HepG2 (cell line): ENCODE results near the gene DIS3L2.

ENCODE experiments used
- TF ChIP-seq, protein P1 (sequence below): sonication (generic); formaldehyde crosslinking; IDR thresholded peaks from 2 replicates; pipeline ENCODE4 v1.5.1; 2020; ENCODE audit warnings: mild to moderate bottlenecking, missing genetic modification reagents, moderate library complexity
- TF ChIP-seq, protein P2 (sequence below): sonication (generic); formaldehyde crosslinking; IDR thresholded peaks from 2 replicates; pipeline ENCODE4 v1.5.0; 2020; ENCODE audit warnings: mild to moderate bottlenecking, missing genetic modification reagents, moderate library complexity
- TF ChIP-seq, protein P3 (sequence below): sonication (generic); formaldehyde crosslinking; IDR thresholded peaks from 2 replicates; pipeline ENCODE4 v1.4.0; 2020; ENCODE audit warnings: missing genetic modification reagents

DNA sequence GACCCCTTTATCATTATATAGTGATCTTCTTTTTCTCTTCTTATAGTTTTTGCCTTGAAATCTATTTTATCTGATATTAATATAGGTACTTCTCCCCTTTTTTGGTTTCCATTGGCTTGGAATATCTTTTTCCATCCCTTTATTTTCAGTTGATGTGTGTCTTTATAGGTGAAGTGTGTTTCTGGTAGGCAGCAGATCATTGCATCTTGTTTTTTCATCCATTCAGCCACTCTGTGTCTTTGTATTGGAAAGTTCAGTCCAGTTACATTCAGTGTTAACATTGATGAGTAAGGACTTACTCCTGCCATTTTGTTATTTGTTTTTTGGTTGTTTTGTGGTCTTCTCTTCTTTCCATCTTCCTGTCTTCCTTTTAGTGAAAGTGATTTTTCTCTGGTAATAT, 133.4 kb downstream of the DIS3L2 start:
- TF ChIP-seq, protein P1, sequence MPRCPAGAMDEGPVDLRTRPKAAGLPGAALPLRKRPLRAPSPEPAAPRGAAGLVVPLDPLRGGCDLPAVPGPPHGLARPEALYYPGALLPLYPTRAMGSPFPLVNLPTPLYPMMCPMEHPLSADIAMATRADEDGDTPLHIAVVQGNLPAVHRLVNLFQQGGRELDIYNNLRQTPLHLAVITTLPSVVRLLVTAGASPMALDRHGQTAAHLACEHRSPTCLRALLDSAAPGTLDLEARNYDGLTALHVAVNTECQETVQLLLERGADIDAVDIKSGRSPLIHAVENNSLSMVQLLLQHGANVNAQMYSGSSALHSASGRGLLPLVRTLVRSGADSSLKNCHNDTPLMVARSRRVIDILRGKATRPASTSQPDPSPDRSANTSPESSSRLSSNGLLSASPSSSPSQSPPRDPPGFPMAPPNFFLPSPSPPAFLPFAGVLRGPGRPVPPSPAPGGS (CRISPR knock-in tag): no peak
- TF ChIP-seq, protein P2, sequence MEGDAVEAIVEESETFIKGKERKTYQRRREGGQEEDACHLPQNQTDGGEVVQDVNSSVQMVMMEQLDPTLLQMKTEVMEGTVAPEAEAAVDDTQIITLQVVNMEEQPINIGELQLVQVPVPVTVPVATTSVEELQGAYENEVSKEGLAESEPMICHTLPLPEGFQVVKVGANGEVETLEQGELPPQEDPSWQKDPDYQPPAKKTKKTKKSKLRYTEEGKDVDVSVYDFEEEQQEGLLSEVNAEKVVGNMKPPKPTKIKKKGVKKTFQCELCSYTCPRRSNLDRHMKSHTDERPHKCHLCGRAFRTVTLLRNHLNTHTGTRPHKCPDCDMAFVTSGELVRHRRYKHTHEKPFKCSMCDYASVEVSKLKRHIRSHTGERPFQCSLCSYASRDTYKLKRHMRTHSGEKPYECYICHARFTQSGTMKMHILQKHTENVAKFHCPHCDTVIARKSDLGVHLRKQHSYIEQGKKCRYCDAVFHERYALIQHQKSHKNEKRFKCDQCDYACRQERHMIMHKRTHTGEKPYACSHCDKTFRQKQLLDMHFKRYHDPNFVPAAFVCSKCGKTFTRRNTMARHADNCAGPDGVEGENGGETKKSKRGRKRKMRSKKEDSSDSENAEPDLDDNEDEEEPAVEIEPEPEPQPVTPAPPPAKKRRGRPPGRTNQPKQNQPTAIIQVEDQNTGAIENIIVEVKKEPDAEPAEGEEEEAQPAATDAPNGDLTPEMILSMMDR: no peak
- TF ChIP-seq, protein P3, sequence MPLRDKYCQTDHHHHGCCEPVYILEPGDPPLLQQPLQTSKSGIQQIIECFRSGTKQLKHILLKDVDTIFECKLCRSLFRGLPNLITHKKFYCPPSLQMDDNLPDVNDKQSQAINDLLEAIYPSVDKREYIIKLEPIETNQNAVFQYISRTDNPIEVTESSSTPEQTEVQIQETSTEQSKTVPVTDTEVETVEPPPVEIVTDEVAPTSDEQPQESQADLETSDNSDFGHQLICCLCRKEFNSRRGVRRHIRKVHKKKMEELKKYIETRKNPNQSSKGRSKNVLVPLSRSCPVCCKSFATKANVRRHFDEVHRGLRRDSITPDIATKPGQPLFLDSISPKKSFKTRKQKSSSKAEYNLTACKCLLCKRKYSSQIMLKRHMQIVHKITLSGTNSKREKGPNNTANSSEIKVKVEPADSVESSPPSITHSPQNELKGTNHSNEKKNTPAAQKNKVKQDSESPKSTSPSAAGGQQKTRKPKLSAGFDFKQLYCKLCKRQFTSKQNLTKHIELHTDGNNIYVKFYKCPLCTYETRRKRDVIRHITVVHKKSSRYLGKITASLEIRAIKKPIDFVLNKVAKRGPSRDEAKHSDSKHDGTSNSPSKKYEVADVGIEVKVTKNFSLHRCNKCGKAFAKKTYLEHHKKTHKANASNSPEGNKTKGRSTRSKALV (CRISPR knock-in tag): no peak
